ENCODE results near the gene ZFYVE28. TPM values are rescaled to one million over a fixed set of nuclear protein-coding genes. Genes with fewer than 3 reads are reported as not detected.
"Not testable (repeated sequence)": the region's sequence is repeated elsewhere in the genome, so short reads cannot be mapped to it uniquely, and the experiment has no call there.

The ZFYVE28 gene
- total and polyA plus RNA-seq, 8 donors = 2.2 to 12.4 (median 3.9) TPM

DNA sequence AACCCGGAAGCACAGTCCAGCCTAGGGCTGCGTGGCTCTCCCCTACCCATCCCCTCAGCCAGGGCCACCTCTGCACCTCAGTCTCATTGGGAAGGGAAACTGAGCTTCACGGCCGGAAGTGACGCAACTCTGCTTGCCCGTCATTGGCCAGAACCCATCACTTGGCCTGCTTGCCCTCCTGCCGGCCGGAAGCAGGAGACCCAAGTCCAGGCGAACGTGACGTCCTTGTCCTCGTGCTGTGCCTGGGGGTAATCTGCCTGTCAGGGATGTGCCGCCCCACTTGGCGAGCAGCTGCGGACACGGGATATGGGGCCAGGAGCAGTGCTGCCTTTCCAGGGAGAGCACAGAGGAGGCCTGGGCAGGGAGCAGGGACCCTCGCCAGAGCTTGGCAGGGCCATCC lies 31.2 kb downstream of the ZFYVE28 start:
- H3K27ac ChIP-seq = no peak overlapping the region
- no peaks in the 10 kb centered on the region for H3K4me1 ChIP-seq
- no peak for ATAC-seq
- H3K9me3 ChIP-seq = no peaks in the 10 kb centered on the region
- TF ChIP-seq, protein P1, sequence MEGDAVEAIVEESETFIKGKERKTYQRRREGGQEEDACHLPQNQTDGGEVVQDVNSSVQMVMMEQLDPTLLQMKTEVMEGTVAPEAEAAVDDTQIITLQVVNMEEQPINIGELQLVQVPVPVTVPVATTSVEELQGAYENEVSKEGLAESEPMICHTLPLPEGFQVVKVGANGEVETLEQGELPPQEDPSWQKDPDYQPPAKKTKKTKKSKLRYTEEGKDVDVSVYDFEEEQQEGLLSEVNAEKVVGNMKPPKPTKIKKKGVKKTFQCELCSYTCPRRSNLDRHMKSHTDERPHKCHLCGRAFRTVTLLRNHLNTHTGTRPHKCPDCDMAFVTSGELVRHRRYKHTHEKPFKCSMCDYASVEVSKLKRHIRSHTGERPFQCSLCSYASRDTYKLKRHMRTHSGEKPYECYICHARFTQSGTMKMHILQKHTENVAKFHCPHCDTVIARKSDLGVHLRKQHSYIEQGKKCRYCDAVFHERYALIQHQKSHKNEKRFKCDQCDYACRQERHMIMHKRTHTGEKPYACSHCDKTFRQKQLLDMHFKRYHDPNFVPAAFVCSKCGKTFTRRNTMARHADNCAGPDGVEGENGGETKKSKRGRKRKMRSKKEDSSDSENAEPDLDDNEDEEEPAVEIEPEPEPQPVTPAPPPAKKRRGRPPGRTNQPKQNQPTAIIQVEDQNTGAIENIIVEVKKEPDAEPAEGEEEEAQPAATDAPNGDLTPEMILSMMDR (IDR thresholded peaks at IDR 0.05) = no peak
- intact Hi-C loops (cut with DNase I) = no loop called here
- no peaks in the 10 kb centered on the region for H3K36me3 ChIP-seq
- H3K27me3 ChIP-seq = peaks cover 0 to 31% of the 10 kb centered on the region in 2 donors
- no peak overlapping the region for H3K4me3 ChIP-seq
- DNase-seq = no peak

- Histone ChIP-seq H3K9me3 (peaks cover 0 to under 1% of the 10 kb centered on the region in 2 donors), H3K27me3 (peaks cover 0 to 26% of the 10 kb centered on the region in 2 donors), H3K27ac (no peak overlapping the region), H3K4me1 (no peaks in the 10 kb centered on the region), H3K4me3 (no peak overlapping the region), H3K36me3 (no peaks in the 10 kb centered on the region)
- DNase-seq (no peak), ATAC-seq (no peak)
- intact Hi-C loops (cut with DNase I) = no loop called here
- TF ChIP-seq, protein P1 (IDR thresholded peaks at IDR 0.05) = no peak
These were observed 31.7 kb downstream of the ZFYVE28 start for GRCh38 chr4:2386717-2387116.

DNA sequence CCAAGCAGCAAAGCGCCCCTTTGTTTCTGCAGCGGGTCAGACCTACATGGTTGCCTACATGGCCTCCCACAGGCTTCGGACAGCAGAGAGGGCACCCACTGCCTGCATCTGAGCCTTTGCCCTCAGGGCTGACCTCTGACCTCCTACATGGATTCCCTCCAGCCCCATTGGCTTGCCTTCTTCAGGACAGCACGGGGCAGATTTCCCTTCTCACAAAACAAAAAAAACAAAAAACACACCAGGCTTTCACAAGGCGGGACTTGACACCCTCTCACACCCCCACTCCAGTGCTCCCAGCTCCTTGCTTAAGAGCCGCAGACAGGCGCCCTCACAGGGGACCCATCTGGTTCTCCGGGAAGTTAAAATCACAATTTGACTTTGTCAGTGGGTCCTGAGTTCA lies 32.9 kb downstream of the ZFYVE28 start:
- H3K27me3 ChIP-seq = peaks cover 0 to 14% of the 10 kb centered on the region in 2 donors
- no peaks in the 10 kb centered on the region for H3K4me1 ChIP-seq
- intact Hi-C loops (cut with DNase I) = no loop called here
- H3K4me3 ChIP-seq = no peak overlapping the region
- TF ChIP-seq, protein P1 (IDR thresholded peaks at IDR 0.05) = no peak
- ATAC-seq (no peak), DNase-seq (no peak)
- H3K27ac ChIP-seq = no peak overlapping the region
- no peaks in the 10 kb centered on the region for H3K36me3 ChIP-seq
- H3K9me3 ChIP-seq = peaks cover 0 to 3% of the 10 kb centered on the region in 2 donors

GRCh38 chr4:2384245-2384644 lies 34.2 kb downstream of the ZFYVE28 start:
- Histone ChIP-seq H3K9me3 (peaks cover 0 to 3% of the 10 kb centered on the region in 2 donors), H3K27ac (no peak overlapping the region), H3K27me3 (peaks cover 0 to 1% of the 10 kb centered on the region in 2 donors), H3K4me3 (no peak overlapping the region), H3K4me1 (no peaks in the 10 kb centered on the region), H3K36me3 (no peaks in the 10 kb centered on the region)
- DNase-seq (no peak), ATAC-seq (no peak)
- TF ChIP-seq, protein P1 (IDR thresholded peaks at IDR 0.05) = no peak
- intact Hi-C loops (cut with DNase I) = no loop called here

DNA sequence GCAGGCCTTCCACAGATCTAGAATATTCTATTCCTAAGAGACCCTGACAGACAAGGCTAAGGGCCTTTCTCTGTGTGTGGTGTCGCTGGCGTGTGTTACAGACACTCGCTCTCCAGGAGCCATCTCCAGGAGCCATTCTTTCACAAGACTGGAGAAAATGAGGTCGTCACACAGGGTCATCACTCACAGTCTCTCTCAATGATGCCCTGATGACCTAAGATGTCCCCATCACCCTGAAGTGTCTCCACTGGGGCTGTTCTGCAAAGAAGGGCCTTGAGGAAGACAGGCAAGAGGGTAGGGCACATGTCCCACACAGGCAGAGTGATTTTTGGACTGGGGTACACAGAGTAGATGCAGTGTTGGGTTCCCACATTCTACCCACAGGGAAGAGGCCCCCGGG lies 34.7 kb downstream of the ZFYVE28 start:
- intact Hi-C loops (cut with DNase I) = no loop called here
- Histone ChIP-seq H3K27ac (no peak overlapping the region), H3K9me3 (peaks cover 0 to 3% of the 10 kb centered on the region in 2 donors), H3K27me3 (no peaks in the 10 kb centered on the region), H3K4me3 (no peak overlapping the region), H3K36me3 (no peaks in the 10 kb centered on the region), H3K4me1 (no peaks in the 10 kb centered on the region)
- TF ChIP-seq, protein P1 (IDR thresholded peaks at IDR 0.05) = no peak
- ATAC-seq = no peak
- no peak for DNase-seq

- H3K27me3 ChIP-seq; H3K4me1 ChIP-seq; H3K4me3 ChIP-seq; H3K27ac ChIP-seq; ATAC-seq; DNase-seq; intact Hi-C loops (cut with DNase I); H3K36me3 ChIP-seq; H3K9me3 ChIP-seq: not testable (repeated sequence)
These were observed 35.2 kb downstream of the ZFYVE28 start for GRCh38 chr4:2383220-2383631.

DNA sequence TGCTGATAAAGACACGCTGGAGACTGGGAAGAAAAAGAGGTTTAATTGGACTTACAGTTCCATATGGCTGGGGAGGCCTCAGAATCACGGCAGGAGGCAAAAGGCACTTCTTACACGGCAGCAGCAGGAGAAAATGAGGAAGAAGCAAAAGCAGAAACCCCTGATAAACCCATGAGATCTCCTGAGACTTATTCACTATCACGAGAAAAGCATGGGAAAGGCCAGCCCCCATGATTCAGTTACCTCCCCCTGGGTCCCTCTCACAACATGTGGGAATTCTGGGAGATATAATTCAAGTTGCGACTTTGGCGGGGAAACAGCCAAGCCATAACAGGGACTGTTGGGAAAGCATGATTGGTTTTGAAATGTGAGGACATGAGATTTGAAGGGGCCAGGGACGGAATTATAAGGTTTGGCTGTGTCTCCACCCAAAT lies 35.7 kb downstream of the ZFYVE28 start:
- H3K27ac ChIP-seq; H3K4me1 ChIP-seq; ATAC-seq; H3K27me3 ChIP-seq; DNase-seq; H3K36me3 ChIP-seq; H3K9me3 ChIP-seq; H3K4me3 ChIP-seq; intact Hi-C loops (cut with DNase I): not testable (repeated sequence)

DNA sequence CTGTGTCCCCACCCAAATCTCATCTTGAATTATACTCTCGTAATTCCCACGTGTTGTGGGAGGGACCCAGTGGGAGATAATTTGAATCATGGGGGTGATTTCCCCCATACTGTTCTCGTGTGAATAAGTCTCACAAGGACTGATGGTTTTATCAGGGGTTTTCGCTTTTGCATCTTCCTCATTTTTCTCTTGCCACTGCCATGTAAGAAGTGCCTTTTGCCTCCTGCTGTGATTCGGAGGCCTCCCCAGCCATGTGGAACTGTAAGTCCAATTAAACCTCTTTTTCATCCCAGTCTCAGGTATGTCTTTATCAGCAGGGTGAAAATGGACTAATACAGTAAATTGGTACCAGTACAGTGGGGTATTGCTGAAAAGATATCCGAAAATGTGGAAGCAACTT lies 37.9 kb downstream of the ZFYVE28 start:
- DNase-seq; H3K36me3 ChIP-seq; H3K4me3 ChIP-seq; intact Hi-C loops (cut with DNase I); H3K4me1 ChIP-seq; H3K9me3 ChIP-seq; H3K27me3 ChIP-seq; H3K27ac ChIP-seq; ATAC-seq: not testable (repeated sequence)
